A549 (cell line): Measurements from ENCODE around the gene ZFPM1. TPM values are rescaled to one million over a fixed set of nuclear protein-coding genes. Genes with fewer than 3 reads are reported as not detected.
A peak's percentile ranks its signal among the peaks of the same experiment; 100 is the strongest.

Source experiments
- ATAC-seq, 2 experiments: fragments of 200-7000 bp in 1 of 2; fragments of >200 bp in 1 of 2; cut with Nextera tagmentation in 1 of 2; cut with Tn5 transposase in 1 of 2; 3 replicates each; pipeline versions ENCODE4 v1.8.0 to v1.9.1; 2018 to 2020; ENCODE audit warnings: mild to moderate bottlenecking in 1 of 2, moderate library complexity in 1 of 2
- CTCF ChIA-PET: fragments of 300-600 bp; sonication (Branson Sonifier 250); formaldehyde crosslinking; extraction: SDS; loops from one replicate; lab custom pipeline; 2021; ENCODE audit warnings: antibody characterized with exemption, inconsistent platforms; lab: Yijun Ruan, JAX
- POLR2A ChIA-PET: fragments of 350-600 bp; formaldehyde crosslinking; extraction: SDS; loops from one replicate; lab custom pipeline; 2021; ENCODE audit warnings: antibody characterized with exemption, inconsistent platforms; lab: Yijun Ruan, JAX
- DNase-seq, 2 experiments: peaks; one replicate each; pipeline versions ENCODE4 v3.0.0 to v3.0.0-alpha.2; 2011 to 2016; ENCODE audit warnings: low read depth in 1 of 2, low spot score in 1 of 2
- FAIRE-seq: peaks from 2 replicates; lab custom pipeline; 2011; peaks lifted over from hg19 to GRCh38; lab: Jason Lieb, UNC
- H3K27ac ChIP-seq, 2 experiments: fragments of >200 bp; sonication (Bioruptor Twin); formaldehyde crosslinking; 3 replicates each; pipeline ENCODE4 v1.5.1; 2016 to 2017
- H3K4me1 ChIP-seq: fragments of >200 bp; sonication (Bioruptor Twin); formaldehyde crosslinking; 3 replicates; pipeline ENCODE4 v1.6.1; 2016
- H3K4me2 ChIP-seq: fragments of >200 bp; sonication (Bioruptor Twin); formaldehyde crosslinking; 3 replicates; pipeline ENCODE4 v1.6.1; 2016
- H3K4me3 ChIP-seq: fragments of >200 bp; sonication (Bioruptor Twin); formaldehyde crosslinking; 3 replicates; pipeline ENCODE4 v1.5.1; 2016
- H3K9me3 ChIP-seq: fragments of >200 bp; sonication (Bioruptor Twin); formaldehyde crosslinking; 3 replicates; pipeline ENCODE4 v1.6.1; 2016
- BHLHE40 ChIP-seq: IDR thresholded peaks from 2 replicates; pipeline ENCODE4 v1.6.1; 2012; ENCODE audit warnings: low read depth, low read length, inconsistent platforms
- CEBPB ChIP-seq, 2 experiments: fragments of >200 bp in 1 of 2; sonication (Bioruptor Twin) in 1 of 2; formaldehyde crosslinking in 1 of 2; IDR thresholded peaks; 2 replicates each; pipeline ENCODE4 v1.6.1; 2012 to 2016
- CHD4 ChIP-seq: fragments of 200-600 bp; sonication (generic); IDR thresholded peaks from 2 replicates; pipeline ENCODE4 v1.6.1; 2016; ENCODE audit warnings: antibody characterized with exemption, mild to moderate bottlenecking, borderline replicate concordance
- E2F6 ChIP-seq: IDR thresholded peaks from 2 replicates; pipeline ENCODE4 v1.6.1; 2012; ENCODE audit warnings: low read depth, borderline replicate concordance
- EP300 ChIP-seq, 2 experiments: fragments of >200 bp; sonication (Bioruptor Twin); formaldehyde crosslinking; IDR thresholded peaks; 2 replicates in 1 of 2; 3 replicates in 1 of 2; pipeline ENCODE4 v1.6.1; 2016 to 2017
- FOSB ChIP-seq: fragments of 250-450 bp; sonication (Bioruptor Pico); IDR thresholded peaks from 2 replicates; pipeline ENCODE4 v1.5.0; 2020; ENCODE audit warnings: mild to moderate bottlenecking, moderate library complexity
- GATA3 ChIP-seq: IDR thresholded peaks from 2 replicates; pipeline ENCODE4 v1.6.1; 2012; ENCODE audit warnings: borderline replicate concordance
- JUN ChIP-seq, 2 experiments: fragments of >200 bp; sonication (Bioruptor Twin); formaldehyde crosslinking; IDR thresholded peaks; 2 replicates in 1 of 2; 3 replicates in 1 of 2; pipeline ENCODE4 v1.6.1; 2016 to 2017
- KDM5A ChIP-seq: fragments of 200-600 bp; sonication (generic); IDR thresholded peaks from 2 replicates; pipeline ENCODE4 v1.6.1; 2016; ENCODE audit warnings: antibody characterized with exemption, mild to moderate bottlenecking
- MAFK ChIP-seq: fragments of 450-650 bp; IDR thresholded peaks from 2 replicates; pipeline ENCODE4 v1.6.1; 2014; ENCODE audit not compliant: partially characterized antibody
- NPAS2 ChIP-seq: fragments of 250-450 bp; sonication (Bioruptor Pico); IDR thresholded peaks from 2 replicates; pipeline ENCODE4 v1.8.0; 2022; ENCODE audit warnings: mild to moderate bottlenecking, moderate library complexity, borderline replicate concordance
- NR3C1 ChIP-seq: fragments of >200 bp; sonication (Bioruptor Twin); formaldehyde crosslinking; IDR thresholded peaks from 3 replicates; pipeline ENCODE4 v1.6.1; 2017
- POLR2AphosphoS2 ChIP-seq: conservative IDR thresholded peaks from 2 replicates; pipeline ENCODE4 v1.6.1; 2012; ENCODE audit warnings: low read length, improper control_type of control experiment, inconsistent platforms
- RARB ChIP-seq: fragments of 250-450 bp; sonication (Bioruptor Pico); IDR thresholded peaks from 2 replicates; pipeline ENCODE4 v1.8.0; 2021; ENCODE audit warnings: mild to moderate bottlenecking, moderate library complexity
- RNF2 ChIP-seq: fragments of 200-600 bp; sonication (generic); IDR thresholded peaks from 2 replicates; pipeline ENCODE4 v1.6.1; 2016; ENCODE audit warnings: low read depth, mild to moderate bottlenecking, antibody characterized with exemption, moderate library complexity, borderline replicate concordance
- TP53 ChIP-seq: fragments of 250-450 bp; sonication (Bioruptor Pico); IDR thresholded peaks from 2 replicates; pipeline ENCODE4 v1.5.0; 2021; ENCODE audit warnings: mild to moderate bottlenecking, moderate library complexity
- ZFP36 ChIP-seq: fragments of 450-650 bp; IDR thresholded peaks from 2 replicates; pipeline ENCODE4 v1.6.1; 2014; ENCODE audit warnings: borderline replicate concordance; ENCODE audit not compliant: partially characterized antibody
- WGBS: methylation state at CpG from one replicate; pipeline ENCODE4 v1.1.6; 2017; ENCODE audit errors: missing lambda C conversion rate; 5-methylcytosine and 5-hydroxymethylcytosine counted together
- polyA plus RNA-seq, 4 experiments: library from polyadenylated mRNA; depleted of rRNA in 3 of 4; stranded (reverse); fragments of >200 nt; fragmentation: RNase III in 1 of 4; extraction: RNeasy Plus Mini Kit Qiagen cat#74134 plus additional on column Dnase treatment in 1 of 4; gene quantifications; 2 replicates in 3 of 4; 3 replicates in 1 of 4; pipeline ENCODE4 v1.2.3, GENCODE V29; 2011 to 2017
- TF ChIP-seq, protein P1 (sequence below): fragments of >200 bp; sonication (Bioruptor Twin); formaldehyde crosslinking; IDR thresholded peaks from 3 replicates; pipeline ENCODE4 v1.5.1; 2016
- TF ChIP-seq, protein P2 (sequence below): fragments of 250-450 bp; sonication (Bioruptor Pico); IDR thresholded peaks from 2 replicates; pipeline ENCODE4 v1.5.0; 2020; ENCODE audit warnings: low read depth, mild to moderate bottlenecking, moderate library complexity
- TF ChIP-seq, protein P3 (sequence below): fragments of >200 bp; sonication (Bioruptor Twin); formaldehyde crosslinking; IDR thresholded peaks from 3 replicates; pipeline ENCODE4 v1.6.1; 2016
- TF ChIP-seq, protein P4 (sequence below): fragments of 200-600 bp; sonication (generic); IDR thresholded peaks from 2 replicates; pipeline ENCODE4 v1.6.1; 2016; ENCODE audit warnings: antibody characterized with exemption, mild to moderate bottlenecking, moderate library complexity
- TF ChIP-seq, protein P5 (sequence below): fragments of 150-350 bp; IDR thresholded peaks from 2 replicates; pipeline ENCODE4 v1.6.1; 2014; ENCODE audit warnings: low read depth, mild to moderate bottlenecking, low read length

Gene ZFPM1
- polyA plus RNA-seq, 2 of the 4 experiments (the other 2 are of a cell fraction), result 0.36 to 2.5 TPM

- H3K4me2 ChIP-seq, result no peak overlapping the region
- ChIA-PET CTCF (interaction anchor here (0.6 kb wide), 1 partner anchor 79 kb away, joined by 3 read pairs; no protein-coding TSS in a partner anchor), POLR2A (no interaction called here)
- ATAC-seq (no peak), FAIRE-seq (no peak), DNase-seq (no peak)
- H3K9me3 ChIP-seq, result no peaks in the 10 kb centered on the region
- 91% methylated on average over 33 of the region's 43 CpGs for WGBS
- H3K4me3 ChIP-seq, result no peak overlapping the region
- H3K27ac ChIP-seq, result no peak overlapping the region
- TF ChIP-seq POLR2AphosphoS2 (no peak), ZFP36 (peak; percentile 37)
- TF ChIP-seq, all 56 proteins: peak for 1
- H3K4me1 ChIP-seq, result no peaks in the 10 kb centered on the region; the same call in 2 of the 3 replicates
Observed at GRCh38 chr16:88473666-88474534, 20.8 kb downstream of the ZFPM1 start.

GRCh38 chr16:88475037-88475436 lies 22.0 kb downstream of the ZFPM1 start:
- no peak overlapping the region for H3K4me3 ChIP-seq
- no peaks in the 10 kb centered on the region for H3K9me3 ChIP-seq
- TF ChIP-seq, protein P1, sequence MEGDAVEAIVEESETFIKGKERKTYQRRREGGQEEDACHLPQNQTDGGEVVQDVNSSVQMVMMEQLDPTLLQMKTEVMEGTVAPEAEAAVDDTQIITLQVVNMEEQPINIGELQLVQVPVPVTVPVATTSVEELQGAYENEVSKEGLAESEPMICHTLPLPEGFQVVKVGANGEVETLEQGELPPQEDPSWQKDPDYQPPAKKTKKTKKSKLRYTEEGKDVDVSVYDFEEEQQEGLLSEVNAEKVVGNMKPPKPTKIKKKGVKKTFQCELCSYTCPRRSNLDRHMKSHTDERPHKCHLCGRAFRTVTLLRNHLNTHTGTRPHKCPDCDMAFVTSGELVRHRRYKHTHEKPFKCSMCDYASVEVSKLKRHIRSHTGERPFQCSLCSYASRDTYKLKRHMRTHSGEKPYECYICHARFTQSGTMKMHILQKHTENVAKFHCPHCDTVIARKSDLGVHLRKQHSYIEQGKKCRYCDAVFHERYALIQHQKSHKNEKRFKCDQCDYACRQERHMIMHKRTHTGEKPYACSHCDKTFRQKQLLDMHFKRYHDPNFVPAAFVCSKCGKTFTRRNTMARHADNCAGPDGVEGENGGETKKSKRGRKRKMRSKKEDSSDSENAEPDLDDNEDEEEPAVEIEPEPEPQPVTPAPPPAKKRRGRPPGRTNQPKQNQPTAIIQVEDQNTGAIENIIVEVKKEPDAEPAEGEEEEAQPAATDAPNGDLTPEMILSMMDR, result no peak
- TF ChIP-seq E2F6 (no peak), CEBPB (IDR thresholded peaks at IDR 0.05) (no peak), TP53 (CRISPR knock-in tag) (no peak), EP300 (IDR thresholded peaks at IDR 0.05) (no peak), NPAS2 (CRISPR knock-in tag) (no peak), KDM5A (no peak), MAFK (no peak), NR3C1 (no peak), GATA3 (no peak), JUN (IDR thresholded peaks at IDR 0.05) (no peak), RNF2 (no peak), BHLHE40 (no peak), RARB (CRISPR knock-in tag) (no peak), FOSB (no peak), CHD4 (no peak)
- TF ChIP-seq, protein P2, sequence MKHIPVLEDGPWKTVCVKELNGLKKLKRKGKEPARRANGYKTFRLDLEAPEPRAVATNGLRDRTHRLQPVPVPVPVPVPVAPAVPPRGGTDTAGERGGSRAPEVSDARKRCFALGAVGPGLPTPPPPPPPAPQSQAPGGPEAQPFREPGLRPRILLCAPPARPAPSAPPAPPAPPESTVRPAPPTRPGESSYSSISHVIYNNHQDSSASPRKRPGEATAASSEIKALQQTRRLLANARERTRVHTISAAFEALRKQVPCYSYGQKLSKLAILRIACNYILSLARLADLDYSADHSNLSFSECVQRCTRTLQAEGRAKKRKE (CRISPR knock-in tag), result no peak
- TF ChIP-seq, protein P3, sequence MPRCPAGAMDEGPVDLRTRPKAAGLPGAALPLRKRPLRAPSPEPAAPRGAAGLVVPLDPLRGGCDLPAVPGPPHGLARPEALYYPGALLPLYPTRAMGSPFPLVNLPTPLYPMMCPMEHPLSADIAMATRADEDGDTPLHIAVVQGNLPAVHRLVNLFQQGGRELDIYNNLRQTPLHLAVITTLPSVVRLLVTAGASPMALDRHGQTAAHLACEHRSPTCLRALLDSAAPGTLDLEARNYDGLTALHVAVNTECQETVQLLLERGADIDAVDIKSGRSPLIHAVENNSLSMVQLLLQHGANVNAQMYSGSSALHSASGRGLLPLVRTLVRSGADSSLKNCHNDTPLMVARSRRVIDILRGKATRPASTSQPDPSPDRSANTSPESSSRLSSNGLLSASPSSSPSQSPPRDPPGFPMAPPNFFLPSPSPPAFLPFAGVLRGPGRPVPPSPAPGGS, result no peak
- TF ChIP-seq, protein P4, sequence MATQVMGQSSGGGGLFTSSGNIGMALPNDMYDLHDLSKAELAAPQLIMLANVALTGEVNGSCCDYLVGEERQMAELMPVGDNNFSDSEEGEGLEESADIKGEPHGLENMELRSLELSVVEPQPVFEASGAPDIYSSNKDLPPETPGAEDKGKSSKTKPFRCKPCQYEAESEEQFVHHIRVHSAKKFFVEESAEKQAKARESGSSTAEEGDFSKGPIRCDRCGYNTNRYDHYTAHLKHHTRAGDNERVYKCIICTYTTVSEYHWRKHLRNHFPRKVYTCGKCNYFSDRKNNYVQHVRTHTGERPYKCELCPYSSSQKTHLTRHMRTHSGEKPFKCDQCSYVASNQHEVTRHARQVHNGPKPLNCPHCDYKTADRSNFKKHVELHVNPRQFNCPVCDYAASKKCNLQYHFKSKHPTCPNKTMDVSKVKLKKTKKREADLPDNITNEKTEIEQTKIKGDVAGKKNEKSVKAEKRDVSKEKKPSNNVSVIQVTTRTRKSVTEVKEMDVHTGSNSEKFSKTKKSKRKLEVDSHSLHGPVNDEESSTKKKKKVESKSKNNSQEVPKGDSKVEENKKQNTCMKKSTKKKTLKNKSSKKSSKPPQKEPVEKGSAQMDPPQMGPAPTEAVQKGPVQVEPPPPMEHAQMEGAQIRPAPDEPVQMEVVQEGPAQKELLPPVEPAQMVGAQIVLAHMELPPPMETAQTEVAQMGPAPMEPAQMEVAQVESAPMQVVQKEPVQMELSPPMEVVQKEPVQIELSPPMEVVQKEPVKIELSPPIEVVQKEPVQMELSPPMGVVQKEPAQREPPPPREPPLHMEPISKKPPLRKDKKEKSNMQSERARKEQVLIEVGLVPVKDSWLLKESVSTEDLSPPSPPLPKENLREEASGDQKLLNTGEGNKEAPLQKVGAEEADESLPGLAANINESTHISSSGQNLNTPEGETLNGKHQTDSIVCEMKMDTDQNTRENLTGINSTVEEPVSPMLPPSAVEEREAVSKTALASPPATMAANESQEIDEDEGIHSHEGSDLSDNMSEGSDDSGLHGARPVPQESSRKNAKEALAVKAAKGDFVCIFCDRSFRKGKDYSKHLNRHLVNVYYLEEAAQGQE, result no peak
- TF ChIP-seq, protein P5, sequence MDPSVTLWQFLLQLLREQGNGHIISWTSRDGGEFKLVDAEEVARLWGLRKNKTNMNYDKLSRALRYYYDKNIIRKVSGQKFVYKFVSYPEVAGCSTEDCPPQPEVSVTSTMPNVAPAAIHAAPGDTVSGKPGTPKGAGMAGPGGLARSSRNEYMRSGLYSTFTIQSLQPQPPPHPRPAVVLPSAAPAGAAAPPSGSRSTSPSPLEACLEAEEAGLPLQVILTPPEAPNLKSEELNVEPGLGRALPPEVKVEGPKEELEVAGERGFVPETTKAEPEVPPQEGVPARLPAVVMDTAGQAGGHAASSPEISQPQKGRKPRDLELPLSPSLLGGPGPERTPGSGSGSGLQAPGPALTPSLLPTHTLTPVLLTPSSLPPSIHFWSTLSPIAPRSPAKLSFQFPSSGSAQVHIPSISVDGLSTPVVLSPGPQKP, result no peak
- DNase-seq (no peak), ATAC-seq (no peak), FAIRE-seq (no peak)
- 89% methylated on average over 9 of the region's 13 CpGs for WGBS
- ChIA-PET POLR2A (no interaction called here), CTCF (no interaction called here)
- H3K4me1 ChIP-seq, result no peaks in the 10 kb centered on the region
- H3K27ac ChIP-seq, result no peak overlapping the region
- no peak overlapping the region for H3K4me2 ChIP-seq
